Stimulated activated CD4-positive, alpha-beta T cell treated with anti-CD3 and anti-CD28 coated beads, Interleukin-15, amount 100 ng/mL, for 1 hour (primary cell): ENCODE results near the gene AMHR2.
"Not testable (repeated sequence)": the region's sequence is repeated elsewhere in the genome, so short reads cannot be mapped to it uniquely, and the experiment has no call there.

Experiments
- DNase-seq, 2 donors: peaks; one replicate each; pipeline ENCODE4 v3.0.0-alpha.2; 2020; ENCODE audit warnings: low read depth in 1 of 2, low spot score in 1 of 2

The AMHR2 gene

GRCh38 chr12:53423597-53423996 lies at the start of gene AMHR2:
Gene AMHR2, plus strand, starts transcription at chr12:53423855. Its CDS starts 80 bp downstream, at chr12:53423935.
- no peak for DNase-seq

DNA sequence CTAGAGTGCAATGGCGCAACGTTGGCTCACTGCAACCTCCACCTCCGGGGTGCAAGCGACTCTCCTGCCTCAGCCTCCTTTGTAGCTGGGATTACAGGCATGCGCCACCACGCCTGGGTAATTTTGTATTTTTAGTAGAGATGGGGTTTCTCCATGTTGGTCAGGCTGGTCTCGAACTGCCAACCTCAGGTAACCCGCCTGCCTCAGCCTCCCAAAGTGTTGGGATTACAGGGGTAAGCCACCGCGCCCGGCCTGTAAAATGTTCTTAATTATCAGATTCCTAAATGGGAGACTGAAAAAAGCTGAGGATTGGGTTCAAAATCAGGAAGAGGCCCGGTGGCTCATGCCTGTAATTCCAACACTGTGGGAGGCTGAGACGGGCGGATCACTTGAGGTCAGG lies 49.4 kb upstream of the AMHR2 start:
- DNase-seq = not testable (repeated sequence)

GRCh38 chr12:53376747-53377146 lies 46.9 kb upstream of the AMHR2 start:
- no peak for DNase-seq

DNA sequence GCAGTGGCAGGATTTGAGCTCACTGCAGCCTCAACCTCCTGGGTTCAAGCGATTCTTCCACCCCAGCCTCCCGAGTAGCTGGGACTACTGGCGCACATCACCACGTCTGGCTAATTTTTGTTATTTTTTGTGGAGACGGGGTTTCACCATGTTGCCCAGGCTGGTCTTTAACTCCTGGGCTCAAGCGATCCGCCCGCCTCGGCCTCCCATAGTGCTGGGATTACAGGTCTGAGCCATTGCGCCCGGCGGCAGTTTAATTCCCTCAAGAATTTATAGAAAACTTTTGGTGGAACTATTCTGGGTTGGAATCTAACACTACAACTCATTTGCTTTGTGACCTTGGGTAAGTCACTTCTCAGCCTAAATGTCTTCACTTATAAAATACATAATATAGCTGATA lies 45.4 kb upstream of the AMHR2 start:
- DNase-seq = no peak

- no peak for DNase-seq
Observed at GRCh38 chr12:53378724-53379388, 44.8 kb upstream of the AMHR2 start.

GRCh38 chr12:53379389-53380103 lies 44.1 kb upstream of the AMHR2 start:
- peak; percentile 76 to 79 for DNase-seq

DNA sequence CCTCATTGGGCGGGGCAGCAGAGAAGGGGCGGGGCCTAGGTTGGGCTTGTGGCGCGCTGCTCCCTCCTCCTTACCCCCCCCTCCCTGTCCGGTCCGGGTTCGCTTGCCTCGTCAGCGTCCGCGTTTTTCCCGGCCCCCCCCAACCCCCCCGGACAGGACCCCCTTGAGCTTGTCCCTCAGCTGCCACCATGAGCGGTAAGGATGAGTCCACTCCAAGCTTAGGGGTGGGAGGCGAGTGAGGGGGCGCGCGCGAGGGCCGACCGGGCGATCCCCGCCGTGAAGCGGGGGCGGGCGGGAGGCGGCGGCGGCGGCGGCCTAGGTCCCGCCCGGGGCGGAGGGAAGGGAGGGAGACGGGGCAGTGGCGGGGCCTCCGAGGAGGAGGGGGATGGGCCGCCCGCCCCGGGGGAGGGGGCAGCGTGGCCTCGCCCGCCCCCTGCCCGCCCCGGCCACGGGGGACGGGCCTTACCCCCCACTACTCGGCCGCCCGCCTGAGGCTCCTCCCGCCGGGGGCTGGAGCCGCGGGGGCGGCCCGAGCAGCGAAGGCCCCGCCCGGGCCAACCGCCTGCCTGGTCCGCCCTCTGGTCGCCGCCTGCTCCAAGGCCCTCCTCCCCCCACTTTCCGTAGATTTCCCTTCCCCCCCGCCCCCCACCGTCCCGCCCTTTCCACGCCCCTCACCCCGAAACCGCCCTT lies 43.4 kb upstream of the AMHR2 start, which contains the start of gene SP1:
Gene SP1, plus strand, starts transcription at position 73 of the 690 bp plus-strand sequence. Its CDS starts 116 bp downstream, at position 189.
- DNase-seq = peak; percentile 97 to 99

- no peak for DNase-seq
Observed at GRCh38 chr12:53380794-53381730, 42.6 kb upstream of the AMHR2 start.

GRCh38 chr12:53381731-53382630 lies 41.7 kb upstream of the AMHR2 start:
- DNase-seq = no peak

DNA sequence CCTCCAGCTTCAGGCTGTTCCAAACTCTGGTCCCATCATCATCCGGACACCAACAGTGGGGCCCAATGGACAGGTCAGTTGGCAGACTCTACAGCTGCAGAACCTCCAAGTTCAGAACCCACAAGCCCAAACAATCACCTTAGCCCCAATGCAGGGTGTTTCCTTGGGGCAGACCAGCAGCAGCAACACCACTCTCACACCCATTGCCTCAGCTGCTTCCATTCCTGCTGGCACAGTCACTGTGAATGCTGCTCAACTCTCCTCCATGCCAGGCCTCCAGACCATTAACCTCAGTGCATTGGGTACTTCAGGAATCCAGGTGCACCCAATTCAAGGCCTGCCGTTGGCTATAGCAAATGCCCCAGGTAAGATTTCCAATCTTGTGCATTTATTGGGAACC lies 40.4 kb upstream of the AMHR2 start:
- no peak for DNase-seq

GRCh38 chr12:53386381-53386780 lies 37.3 kb upstream of the AMHR2 start:
- not testable (repeated sequence) for DNase-seq

GRCh38 chr12:53388932-53389331 lies 34.7 kb upstream of the AMHR2 start:
- DNase-seq = no peak

GRCh38 chr12:53389702-53390101 lies 34.0 kb upstream of the AMHR2 start:
- DNase-seq = no peak

DNA sequence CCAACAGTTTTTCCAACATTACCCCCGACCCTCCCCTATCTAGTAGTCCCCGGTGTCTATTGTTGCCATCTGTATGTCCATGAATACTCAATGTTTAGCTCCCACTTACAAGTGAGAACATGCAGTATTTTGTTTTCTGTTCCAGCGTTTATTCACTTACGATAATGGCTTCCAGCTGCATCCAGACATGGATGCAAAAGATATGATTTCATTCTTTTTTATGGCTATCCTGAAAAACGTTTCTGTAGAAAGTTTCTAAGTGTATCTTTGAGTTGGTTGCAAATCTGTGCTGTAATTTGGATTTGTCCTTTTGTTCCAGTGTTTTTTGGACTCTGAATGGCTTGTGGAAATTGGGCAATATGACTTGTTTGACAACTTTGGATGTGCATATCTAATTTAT lies 31.9 kb upstream of the AMHR2 start:
- DNase-seq = no peak

DNA sequence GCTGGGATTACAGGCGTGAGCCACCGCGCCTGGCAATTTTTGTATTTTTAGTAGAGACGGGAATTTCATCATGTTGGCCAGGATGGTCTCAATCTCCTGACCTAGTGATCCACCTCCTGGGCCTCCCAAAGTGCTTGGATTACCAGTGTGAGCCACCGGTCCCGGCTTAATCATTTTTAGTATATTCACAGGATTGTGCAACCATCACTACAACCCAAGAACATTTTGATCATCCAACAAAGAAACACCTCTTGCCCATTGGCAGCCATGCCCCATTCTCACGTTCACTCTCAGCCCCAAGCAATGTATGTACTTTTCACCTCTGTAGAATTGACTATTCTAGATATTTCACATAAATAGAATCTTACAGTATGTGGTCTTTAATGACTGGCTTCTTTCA lies 23.8 kb upstream of the AMHR2 start:
- DNase-seq = no peak

- DNase-seq = not testable (repeated sequence)
Observed at GRCh38 chr12:53402351-53402750, 21.3 kb upstream of the AMHR2 start.

GRCh38 chr12:53402871-53403270 lies 20.8 kb upstream of the AMHR2 start:
- no peak for DNase-seq

GRCh38 chr12:53410951-53411350 lies 12.7 kb upstream of the AMHR2 start:
- no peak for DNase-seq

GRCh38 chr12:53413485-53414204 lies 10.0 kb upstream of the AMHR2 start:
- no peak for DNase-seq
